ENCODE data around the gene FADS2.

- TF ChIP-seq EP300 (IDR thresholded peaks at IDR 0.05), result no peak
- no peak for TF ChIP-seq POLR2A (IDR thresholded peaks at IDR 0.05)
- TF ChIP-seq CTCF (IDR thresholded peaks at IDR 0.05), result no peak
Observed at GRCh38 chr11:61810671-61811175, 17.4 kb upstream of the FADS2 start.
